ENCODE results near the gene REV3L.
"Not testable (repeated sequence)": the region's sequence is repeated elsewhere in the genome, so short reads cannot be mapped to it uniquely, and the experiment has no call there.

The REV3L gene

GRCh38 chr6:111300938-111301800 lies 181.8 kb downstream of the REV3L start:
- DNase-seq (ENCODE audit: low spot score), result not testable (repeated sequence)

- DNase-seq (ENCODE audit: low spot score), result no peak
Measured at GRCh38 chr6:111297776-111298175, 185.2 kb downstream of the REV3L start.

- DNase-seq (ENCODE audit: low spot score), result no peak
Measured at GRCh38 chr6:111294374-111294967, 188.5 kb downstream of the REV3L start.

- no peak for DNase-seq (ENCODE audit: low spot score)
Measured at GRCh38 chr6:111291336-111292259, 191.4 kb downstream of the REV3L start.

- not testable (repeated sequence) for DNase-seq (ENCODE audit: low spot score)
Measured at GRCh38 chr6:111290689-111291335, 192.2 kb downstream of the REV3L start.

- DNase-seq (ENCODE audit: low spot score), result not testable (repeated sequence)
Measured at GRCh38 chr6:111284356-111284755, 198.7 kb downstream of the REV3L start.

- DNase-seq (ENCODE audit: low spot score), result no peak
Measured at GRCh38 chr6:111283707-111284106, 199.3 kb downstream of the REV3L start.

- DNase-seq (ENCODE audit: low spot score), result no peak
Measured at GRCh38 chr6:111282515-111282914, 200.5 kb downstream of the REV3L start.

- no peak for DNase-seq (ENCODE audit: low spot score)
Measured at GRCh38 chr6:111280445-111280955, 202.5 kb downstream of the REV3L start.

- no peak for DNase-seq (ENCODE audit: low spot score)
Measured at GRCh38 chr6:111278731-111279130, 204.3 kb downstream of the REV3L start.

GRCh38 chr6:111277819-111278218 lies 205.2 kb downstream of the REV3L start:
- no peak for DNase-seq (ENCODE audit: low spot score)

GRCh38 chr6:111276736-111277135 lies 206.3 kb downstream of the REV3L start:
- DNase-seq (ENCODE audit: low spot score), result no peak

GRCh38 chr6:111276335-111276734 lies 206.7 kb downstream of the REV3L start:
- no peak for DNase-seq (ENCODE audit: low spot score)

GRCh38 chr6:111274593-111275217 lies 208.3 kb downstream of the REV3L start:
- DNase-seq (ENCODE audit: low spot score), result no peak

GRCh38 chr6:111270121-111270520 lies 212.9 kb downstream of the REV3L start:
- DNase-seq (ENCODE audit: low spot score), result no peak

GRCh38 chr6:111269401-111269970 lies 213.5 kb downstream of the REV3L start:
- no peak for DNase-seq (ENCODE audit: low spot score)

- no peak for DNase-seq (ENCODE audit: low spot score)
Measured at GRCh38 chr6:111267764-111268333, 215.2 kb downstream of the REV3L start.

- no peak for DNase-seq (ENCODE audit: low spot score)
Measured at GRCh38 chr6:111266276-111266675, 216.7 kb downstream of the REV3L start.

GRCh38 chr6:111265842-111266241 lies 217.2 kb downstream of the REV3L start:
- DNase-seq (ENCODE audit: low spot score), result no peak

- no peak for DNase-seq (ENCODE audit: low spot score)
Measured at GRCh38 chr6:111263837-111264236, 219.2 kb downstream of the REV3L start.

Measured in CD4-positive, alpha-beta T cell treated with Interleukin-15 for 4 hours (primary cell).